NK-92 (cell line): Measurements from ENCODE around the gene NDUFS4.
"Not testable (repeated sequence)": the region's sequence is repeated elsewhere in the genome, so short reads cannot be mapped to it uniquely, and the experiment has no call there.

Experiments
- DNase-seq: peaks from one replicate; lab custom pipeline; 2025; ENCODE audit not compliant: unreplicated experiment; lab: John Stamatoyannopoulos, UW

NDUFS4 gene

GRCh38 chr5:53649352-53649751 is 88.9 kb downstream of the NDUFS4 start:
- no peak for DNase-seq

GRCh38 chr5:53660573-53660972 is 100.1 kb downstream of the NDUFS4 start:
- not testable (repeated sequence) for DNase-seq

GRCh38 chr5:53665313-53665712 is 104.9 kb downstream of the NDUFS4 start:
- not testable (repeated sequence) for DNase-seq

- DNase-seq, result no peak
Measured at GRCh38 chr5:53667621-53668020, 107.2 kb downstream of the NDUFS4 start.

GRCh38 chr5:53671447-53671846 is 111.0 kb downstream of the NDUFS4 start:
- no peak for DNase-seq

GRCh38 chr5:53674121-53674520 is 113.7 kb downstream of the NDUFS4 start:
- no peak for DNase-seq

GRCh38 chr5:53677632-53678031 is 117.2 kb downstream of the NDUFS4 start:
- DNase-seq, result no peak

GRCh38 chr5:53678981-53679660 is 118.7 kb downstream of the NDUFS4 start:
- no peak for DNase-seq

GRCh38 chr5:53681079-53681478 is 120.6 kb downstream of the NDUFS4 start:
- no peak for DNase-seq

- DNase-seq, result no peak
Measured at GRCh38 chr5:53691014-53691413, 130.6 kb downstream of the NDUFS4 start.

GRCh38 chr5:53694520-53695022 is 134.1 kb downstream of the NDUFS4 start:
- DNase-seq, result no peak

GRCh38 chr5:53710405-53710804 is 150.0 kb downstream of the NDUFS4 start:
- not testable (repeated sequence) for DNase-seq

- no peak for DNase-seq
Measured at GRCh38 chr5:53712327-53712726, 151.9 kb downstream of the NDUFS4 start.

- DNase-seq, result no peak
Measured at GRCh38 chr5:53713978-53714666, 153.7 kb downstream of the NDUFS4 start.

- no peak for DNase-seq
Measured at GRCh38 chr5:53714667-53715010, 154.2 kb downstream of the NDUFS4 start.

GRCh38 chr5:53726121-53726520 is 165.7 kb downstream of the NDUFS4 start:
- no peak for DNase-seq

- no peak for DNase-seq
Measured at GRCh38 chr5:53730943-53731342, 170.5 kb downstream of the NDUFS4 start.
